HG02884 (cell line): ENCODE measurements around the gene TVP23A.
"Not testable (repeated sequence)": the region's sequence is repeated elsewhere in the genome, so short reads cannot be mapped to it uniquely, and the experiment has no call there.

Experiments used
- ATAC-seq: cut with Tn5 transposase; IDR thresholded peaks from one replicate; pipeline ENCODE4 v1.9.1; 2021; ENCODE audit warnings: mild to moderate bottlenecking, moderate library complexity; ENCODE audit not compliant: unreplicated experiment

The TVP23A gene

DNA sequence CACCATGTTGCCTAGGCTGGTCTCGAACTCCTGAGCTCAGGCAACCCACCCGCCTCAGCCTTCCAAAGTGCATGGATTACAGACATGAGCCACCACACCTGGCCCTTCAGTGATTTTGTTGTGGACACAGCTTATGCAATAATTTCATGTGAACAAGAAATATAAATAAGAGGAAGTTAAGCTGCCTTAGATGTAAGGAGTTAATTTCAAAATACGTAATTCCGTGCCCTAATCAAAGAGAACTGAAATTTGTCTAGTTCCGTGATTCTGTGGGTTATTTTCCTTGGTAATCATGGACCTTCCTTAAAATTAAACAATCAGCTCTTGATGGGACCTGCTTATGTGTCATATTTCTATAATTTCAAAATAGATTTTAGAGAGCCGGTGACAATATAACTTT lies 11.9 kb downstream of the TVP23A start:
- no peak for ATAC-seq

DNA sequence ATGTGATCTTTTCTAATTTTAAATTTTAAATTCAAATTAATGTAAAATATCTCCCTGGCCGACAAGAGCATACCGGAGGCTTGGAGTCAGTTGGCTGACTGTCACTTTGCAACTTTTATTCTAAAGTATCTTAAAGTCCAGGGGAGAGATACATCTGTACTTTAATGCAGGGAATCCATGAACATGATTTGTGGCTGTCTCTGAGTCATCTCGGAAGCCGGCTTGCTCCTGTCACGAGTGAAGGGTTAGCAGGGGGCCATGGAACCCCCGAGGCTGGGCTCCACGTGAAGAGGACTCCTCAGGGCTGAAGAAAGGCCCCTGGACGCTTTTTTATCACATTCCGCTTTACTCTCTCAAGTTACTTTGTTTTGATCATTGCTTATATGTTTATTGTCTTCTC lies 13.3 kb downstream of the TVP23A start:
- ATAC-seq, result no peak

DNA sequence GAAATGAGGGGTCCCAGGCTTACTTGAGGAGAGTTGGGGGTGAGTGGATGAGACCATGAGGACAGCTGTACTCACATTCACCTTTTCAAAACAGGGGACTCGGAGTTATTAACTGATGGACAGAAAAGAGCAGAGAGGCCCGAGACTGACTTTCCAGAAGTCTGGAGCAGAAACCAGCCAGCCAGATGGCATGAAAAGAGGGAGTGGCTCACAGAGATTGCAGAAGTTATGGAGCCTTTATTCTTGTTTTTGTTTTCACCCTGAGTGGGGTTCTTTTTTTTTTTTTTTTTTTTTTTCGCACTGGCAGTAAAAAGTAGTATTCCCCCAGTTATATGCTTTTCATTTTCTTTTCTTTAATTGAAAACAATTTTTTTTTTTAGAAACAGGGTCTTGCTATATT lies 18.9 kb downstream of the TVP23A start:
- ATAC-seq, result no peak

DNA sequence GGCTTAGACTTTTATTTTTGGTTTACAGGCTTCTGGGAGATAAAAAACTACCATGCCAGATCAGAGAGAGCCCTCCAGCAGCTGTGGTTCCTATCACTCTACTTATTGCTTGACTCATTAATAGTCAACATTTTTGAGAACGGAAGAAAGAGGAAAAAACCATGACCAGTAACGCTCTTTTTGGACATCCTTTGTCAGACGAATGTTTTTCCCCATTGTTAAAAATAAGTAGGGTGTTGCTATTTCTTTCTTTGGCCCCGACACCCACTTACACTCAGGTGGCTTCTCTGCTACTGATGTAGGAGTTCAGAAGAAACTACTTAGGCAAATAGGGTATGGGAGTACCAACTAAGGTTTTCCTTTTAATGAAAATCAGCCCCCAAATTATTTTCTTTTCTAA lies 27.5 kb downstream of the TVP23A start:
- peak; percentile 43 for ATAC-seq

DNA sequence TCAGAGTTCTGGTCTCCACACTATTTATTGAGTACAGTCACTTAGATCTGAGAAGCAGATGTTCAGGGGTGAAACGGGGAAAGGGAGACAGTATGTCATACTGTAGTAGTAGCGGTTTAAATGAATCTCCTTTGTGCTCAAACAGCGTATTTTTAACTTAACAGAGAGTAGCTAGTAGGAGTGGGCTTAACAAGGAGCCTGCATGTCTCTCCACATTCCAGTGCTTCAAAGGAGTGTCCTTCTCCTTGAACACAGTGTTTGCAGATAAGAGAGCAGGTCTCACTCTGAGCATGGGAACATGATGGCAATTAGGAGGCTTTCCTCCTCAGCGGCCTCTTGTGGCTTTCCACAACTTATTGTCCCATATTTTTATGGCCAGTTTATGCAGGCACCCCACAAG lies 30.0 kb downstream of the TVP23A start:
- not testable (repeated sequence) for ATAC-seq

DNA sequence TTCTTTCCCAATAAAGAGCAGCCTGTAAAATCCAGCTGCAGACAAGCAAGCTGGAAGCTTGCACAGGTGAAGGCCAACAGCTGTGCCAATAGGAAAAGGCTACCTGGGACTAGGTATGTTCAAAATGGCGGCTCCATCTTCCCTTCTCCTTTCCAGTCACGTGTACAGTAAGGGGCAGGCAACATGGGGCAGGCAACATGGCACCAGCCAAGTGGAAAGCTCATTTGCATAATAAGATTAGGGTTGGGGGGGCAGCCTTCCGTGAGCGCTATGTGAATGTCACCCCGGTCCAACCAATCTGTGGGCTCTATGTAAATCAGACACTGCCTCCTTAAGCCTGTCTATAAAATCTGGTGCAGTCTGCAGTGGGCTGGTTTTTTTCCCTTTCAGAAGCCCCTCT lies 31.3 kb downstream of the TVP23A start:
- ATAC-seq, result peak; percentile 55

DNA sequence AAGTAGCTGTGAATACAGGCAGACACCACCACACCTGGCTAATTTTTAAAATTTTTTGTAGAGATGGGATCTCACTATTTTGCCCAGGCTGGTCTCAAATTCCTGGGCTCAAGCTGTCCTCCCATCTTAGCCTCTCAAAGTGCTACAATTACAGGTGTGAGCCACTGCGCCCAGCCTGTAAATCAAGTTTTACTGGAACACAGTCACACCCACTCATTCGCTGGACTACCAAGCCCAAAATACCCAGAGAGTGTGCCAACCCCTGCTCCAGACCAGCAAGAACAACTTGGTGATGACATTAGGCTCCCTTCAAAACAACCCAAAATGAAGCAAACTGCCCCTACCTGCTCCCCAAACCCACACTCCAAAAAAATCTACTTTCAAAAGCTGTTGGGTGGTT lies 36.0 kb downstream of the TVP23A start:
- ATAC-seq, result no peak

DNA sequence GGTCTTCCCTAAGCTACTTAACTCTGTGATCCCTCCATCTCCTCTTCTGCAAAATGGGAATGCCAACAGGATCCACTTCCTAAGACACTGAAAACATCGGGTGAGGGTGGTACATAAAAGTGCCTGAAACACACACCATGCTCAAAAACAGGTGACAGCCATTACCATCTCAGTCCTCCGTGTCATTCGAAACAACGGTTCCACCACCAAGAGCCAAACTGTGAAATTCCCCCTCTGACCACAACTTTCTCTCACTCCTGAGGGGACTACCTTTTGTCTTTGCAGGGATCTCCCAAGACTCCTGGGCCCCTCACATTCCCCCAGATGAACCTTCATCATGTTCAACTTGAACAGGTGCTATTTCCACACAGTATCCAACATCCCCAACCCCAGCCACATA lies 38.0 kb downstream of the TVP23A start:
- no peak for ATAC-seq

DNA sequence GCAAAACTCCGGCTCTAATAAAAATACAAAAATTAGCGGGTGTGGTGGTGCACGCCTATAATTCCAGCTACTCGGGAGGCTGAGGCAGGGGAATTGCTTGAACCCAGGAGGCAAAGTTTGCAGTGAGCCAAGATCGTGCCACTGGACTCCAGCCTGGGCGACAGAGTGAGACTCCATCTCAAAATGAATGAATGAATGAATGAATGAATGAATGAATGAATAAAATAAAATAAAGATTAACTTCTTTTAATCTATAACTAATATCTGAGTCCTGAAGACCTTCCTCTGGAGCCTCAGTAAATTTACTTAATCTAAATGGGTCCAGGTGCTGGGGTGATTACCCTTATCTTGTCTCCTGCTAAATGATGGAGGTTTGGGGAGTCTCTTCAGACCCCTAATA lies 38.7 kb downstream of the TVP23A start:
- not testable (repeated sequence) for ATAC-seq

DNA sequence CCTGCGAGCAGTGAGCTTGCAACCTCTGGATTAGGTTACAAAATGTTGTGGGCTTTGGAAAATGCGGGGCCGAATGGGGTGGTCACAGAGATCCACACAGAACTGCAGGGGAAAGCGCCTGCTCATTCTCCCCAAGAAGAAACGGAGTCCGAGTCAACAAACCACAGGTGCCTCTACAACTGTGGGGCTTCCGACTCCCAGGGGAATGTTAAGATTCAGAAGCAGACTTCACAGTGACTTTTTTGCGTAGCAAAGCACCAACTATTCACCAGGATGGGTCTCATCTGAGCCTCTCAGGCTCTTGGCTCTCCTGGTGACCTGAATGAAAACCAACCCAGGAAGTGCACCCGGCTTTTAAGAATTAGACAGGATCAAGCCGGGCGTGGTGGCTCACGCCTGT lies 41.2 kb downstream of the TVP23A start:
- ATAC-seq, result no peak

DNA sequence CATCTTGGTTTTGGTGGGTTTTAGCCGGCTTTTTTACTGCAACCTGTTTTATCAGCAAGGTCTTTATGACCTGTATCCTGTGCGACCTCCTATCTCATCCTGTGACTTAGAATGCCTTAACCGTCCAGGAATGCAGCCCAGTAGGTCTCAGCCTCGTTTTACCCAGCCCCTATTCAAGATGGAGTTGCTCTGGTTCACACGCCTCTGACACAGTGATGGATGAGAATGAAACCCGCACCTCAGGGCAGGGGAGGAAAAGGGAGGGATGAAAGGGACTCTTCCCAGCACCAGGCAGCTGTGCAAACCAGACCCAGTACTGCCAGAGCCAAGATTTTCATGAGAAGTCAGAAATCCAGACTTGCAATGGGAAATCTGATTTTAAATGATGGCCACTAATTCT lies 41.7 kb downstream of the TVP23A start:
- ATAC-seq, result not testable (repeated sequence)

DNA sequence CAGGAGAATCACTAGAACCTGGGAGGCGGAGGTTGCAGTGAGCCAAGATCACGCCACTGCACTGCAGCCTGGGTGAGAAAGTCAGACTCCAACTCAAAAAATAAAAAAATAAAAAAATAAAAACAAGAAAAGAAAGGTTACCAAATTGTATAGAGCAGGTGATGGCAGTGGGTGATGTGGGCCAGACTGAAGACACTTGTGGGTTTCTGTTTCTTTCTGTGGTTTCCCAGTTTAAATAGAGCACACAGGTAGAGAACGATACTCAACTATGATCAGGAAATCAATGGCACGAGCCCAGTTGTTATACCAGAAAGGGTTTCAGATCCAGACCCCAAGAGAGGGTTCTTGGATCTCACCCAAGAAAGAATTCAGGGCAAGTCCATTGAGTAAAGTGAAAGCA lies 42.3 kb downstream of the TVP23A start:
- peak; percentile 75 for ATAC-seq

DNA sequence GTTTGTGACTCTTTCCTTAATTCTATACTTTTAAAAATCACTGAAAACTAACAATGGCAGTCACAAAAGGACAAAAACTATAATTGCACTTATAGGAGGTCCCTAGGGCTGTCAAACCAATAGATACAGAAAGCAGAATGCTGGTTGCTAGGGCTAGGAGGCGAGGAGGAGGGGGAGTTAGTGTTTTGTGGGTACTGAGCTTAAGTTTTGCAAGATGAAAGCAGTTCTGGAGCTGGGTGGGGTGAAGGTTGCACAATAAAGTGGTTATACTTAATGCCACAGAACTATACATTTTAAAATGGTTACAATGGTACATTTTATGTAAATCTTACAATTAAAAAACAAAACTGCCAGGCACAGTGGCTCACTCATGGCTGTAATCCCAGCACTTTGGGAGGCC lies 47.7 kb downstream of the TVP23A start:
- ATAC-seq, result no peak

DNA sequence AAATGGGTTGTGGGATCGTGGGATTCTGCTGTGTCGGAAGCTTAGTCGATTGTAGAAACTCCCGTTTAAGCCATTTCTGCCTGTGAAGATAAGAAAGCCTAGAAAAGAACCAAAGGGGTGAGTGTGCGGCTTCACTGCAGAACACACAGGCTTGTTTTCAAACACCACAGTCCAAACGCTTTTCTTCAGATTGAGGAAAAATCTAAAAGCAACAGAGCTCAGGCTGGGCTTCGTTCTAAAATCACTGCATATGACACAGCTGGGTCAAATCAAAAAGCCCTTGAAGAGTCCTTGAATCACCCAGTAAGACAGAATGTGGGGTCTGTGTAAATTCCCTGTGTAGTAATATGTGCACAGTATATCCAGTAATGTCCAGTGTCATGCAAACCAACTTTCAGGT lies 49.2 kb downstream of the TVP23A start:
- no peak for ATAC-seq

DNA sequence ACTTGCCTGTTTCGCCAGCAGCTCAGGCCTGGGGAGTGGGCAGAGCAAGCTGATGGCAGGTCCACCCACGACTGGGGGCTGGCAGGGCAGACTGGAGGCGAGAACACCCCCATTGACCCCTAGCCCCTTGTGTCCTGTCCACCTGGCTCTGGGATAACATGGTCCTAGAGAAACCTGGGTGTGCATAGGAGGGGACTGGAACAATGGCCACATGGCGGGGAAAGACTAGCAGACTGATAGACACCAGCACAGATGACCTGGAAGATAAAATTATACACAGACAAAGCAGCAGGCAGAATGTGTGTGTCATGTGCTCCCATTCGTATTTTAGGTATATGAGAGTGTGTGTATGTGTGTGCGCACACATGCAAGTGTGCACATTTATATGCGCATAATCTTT lies 51.5 kb downstream of the TVP23A start:
- ATAC-seq, result no peak

DNA sequence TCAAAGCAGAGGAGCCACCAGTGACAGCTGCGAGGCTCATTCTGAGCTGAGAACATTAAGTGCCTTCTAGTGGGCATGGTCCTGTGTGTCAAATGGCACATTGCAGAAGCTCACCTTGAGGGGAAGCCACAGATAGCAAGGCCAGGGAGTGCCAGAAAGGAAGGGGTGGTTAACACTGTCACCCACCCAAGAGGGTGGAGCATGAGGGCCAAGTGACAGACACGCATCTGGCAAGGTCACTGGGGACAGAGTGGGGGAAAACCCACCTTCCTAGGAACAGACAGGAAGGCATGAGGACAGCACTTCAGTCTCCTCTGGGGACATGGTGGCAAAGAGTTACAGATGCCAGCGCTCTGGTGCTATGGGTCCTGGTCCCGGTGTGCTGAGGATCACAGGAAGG lies 52.8 kb downstream of the TVP23A start:
- peak; percentile 50 for ATAC-seq

DNA sequence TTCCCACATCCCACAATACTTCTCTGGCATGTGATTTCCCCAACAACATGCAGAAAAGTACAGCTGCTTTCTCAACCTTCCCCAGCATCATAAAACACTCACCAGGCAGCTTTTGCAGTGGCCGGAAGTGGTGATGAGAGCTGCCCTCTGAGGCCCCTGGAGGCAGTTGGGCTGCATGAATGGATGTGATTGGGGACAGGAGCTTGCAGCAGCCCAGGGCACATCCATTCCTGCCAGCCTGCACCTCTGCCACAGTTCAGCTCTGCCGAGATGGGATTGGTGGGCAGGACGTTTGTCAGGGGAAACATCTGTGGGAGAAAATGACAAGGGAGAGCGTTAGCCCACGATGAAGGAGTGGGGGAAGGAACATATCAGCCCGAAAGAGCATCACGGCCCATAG lies 55.1 kb downstream of the TVP23A start:
- ATAC-seq, result no peak

DNA sequence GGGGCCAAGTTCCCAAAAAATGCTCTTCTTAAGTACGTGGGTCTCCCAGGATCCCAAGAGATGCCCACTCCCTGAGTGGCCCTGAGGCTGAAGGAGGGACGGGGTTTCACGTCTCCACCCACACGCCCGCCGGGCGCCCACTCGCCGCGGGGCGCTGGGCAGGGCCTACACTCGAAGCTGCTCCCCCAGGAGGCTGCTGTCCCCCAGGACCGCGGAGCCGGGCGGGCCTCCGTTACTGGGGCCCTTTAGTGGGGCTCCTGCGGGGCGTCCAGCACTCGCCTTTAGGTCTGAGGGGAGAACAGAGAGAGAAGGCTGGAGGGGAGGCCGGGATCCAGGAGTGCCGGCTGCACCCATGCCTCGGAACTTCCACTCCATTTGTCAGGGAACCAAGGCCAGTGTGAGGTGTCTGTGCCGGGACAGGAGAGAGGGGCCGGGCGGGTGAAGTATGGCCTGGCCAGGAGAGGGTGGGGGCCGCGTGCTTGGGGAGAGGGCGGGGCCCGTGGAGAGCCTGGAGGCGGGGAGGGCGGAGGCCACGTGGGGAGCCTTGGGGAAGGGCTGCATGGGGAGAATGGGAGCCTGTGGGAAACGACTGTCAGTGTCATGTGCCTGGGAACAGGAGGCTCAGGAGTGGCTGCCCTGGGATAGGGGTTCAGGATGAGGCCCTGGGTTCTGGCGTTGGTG lies 56.1 kb downstream of the TVP23A start:
- no peak for ATAC-seq

DNA sequence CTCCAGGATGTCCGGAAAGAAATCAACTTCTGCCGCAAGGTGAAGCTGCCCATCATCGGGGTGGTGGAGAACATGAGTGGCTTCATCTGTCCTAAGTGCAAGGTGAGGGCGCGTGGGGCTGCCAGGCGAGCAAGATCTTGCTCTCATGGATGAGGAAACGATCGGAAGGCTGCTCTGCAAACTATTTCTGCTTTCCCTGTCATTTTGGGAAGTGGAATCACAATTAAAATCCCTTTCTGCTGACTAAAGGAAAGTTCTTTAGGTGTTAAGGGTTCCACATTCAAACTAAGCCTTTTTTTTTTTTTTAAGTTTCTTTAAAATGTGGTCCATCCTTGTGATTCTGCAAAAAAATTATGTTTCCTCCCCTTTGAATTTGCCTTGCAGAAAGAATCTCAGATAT lies 57.2 kb downstream of the TVP23A start:
- no peak for ATAC-seq

DNA sequence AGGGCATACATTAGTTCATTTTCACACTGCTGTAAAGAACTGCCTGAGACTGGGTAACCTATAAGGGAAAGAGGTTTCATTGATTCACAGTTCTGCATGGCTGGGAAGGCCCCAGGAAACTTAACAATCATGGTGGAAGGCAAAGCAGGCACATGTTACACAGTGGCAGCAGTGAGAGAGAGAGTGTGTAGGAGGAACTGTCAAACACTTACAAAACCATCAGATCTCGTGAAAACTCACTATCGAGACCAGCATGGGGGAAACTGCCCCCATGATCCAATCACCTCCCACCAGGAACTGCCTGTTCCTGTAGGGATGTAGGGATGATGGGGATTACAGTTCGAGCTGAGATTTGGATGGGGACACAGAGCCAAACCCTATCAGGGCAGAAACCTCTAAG lies 57.7 kb downstream of the TVP23A start:
- no peak for ATAC-seq

DNA sequence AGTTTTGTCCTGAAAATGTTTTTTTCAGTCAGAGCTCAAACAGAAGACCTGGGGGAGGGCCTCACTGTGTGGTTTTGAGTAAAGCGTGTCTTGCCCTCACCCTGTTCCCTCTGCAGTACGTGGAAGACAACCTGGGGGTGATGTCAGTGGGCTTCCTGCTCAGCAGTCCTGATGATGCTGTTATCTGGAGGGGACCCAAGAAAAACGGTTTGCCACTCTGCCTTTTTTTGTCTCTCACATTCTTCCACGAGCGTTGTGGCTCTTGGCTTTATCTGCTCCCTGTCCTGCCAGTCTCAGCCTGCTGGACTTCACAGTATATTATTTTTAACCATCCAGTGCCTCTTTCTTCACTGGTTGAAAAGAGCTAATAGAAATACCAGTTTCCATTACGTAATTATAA lies 62.0 kb downstream of the TVP23A start:
- ATAC-seq, result no peak

DNA sequence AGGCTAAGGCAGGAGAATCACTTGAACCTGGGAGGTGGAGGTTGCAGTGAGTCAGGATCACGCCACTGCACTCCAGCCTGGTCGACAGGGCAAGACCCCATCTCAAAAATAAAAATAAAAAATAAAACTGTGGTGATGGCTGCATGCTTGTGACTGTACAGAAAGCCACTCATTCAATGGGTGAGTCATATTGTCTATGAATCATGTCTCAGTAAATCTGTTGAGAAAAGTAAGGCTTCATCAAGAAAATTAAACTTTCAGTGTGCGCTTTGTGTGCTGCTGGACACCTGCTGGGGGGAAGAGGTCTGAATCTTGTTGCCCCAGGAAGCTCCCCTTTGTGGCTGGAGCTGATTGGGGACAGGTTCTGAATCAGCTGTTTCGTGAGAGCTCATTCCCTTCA lies 63.7 kb downstream of the TVP23A start:
- ATAC-seq, result no peak

DNA sequence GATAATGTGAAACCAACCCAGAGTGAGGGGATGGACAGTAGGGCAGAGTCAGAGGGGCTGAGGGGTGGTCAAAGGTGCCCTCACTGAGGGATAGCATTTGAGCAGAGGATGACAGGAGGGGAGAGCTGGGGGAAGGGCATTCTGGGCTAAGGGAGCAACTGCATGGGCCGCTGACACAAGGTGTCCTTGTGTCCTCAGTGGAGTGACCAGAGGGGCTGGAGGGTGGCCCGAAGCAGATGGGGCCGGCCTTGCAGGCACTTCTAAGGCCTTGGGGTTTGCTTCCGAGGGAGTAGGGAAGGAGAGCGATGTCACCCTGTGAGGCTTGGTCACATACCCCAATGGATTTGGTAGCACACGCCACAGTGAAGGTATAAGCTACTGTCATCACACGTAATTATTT lies 64.9 kb downstream of the TVP23A start:
- no peak for ATAC-seq
